ENCODE measurements around the gene PCSK6. TPM values are rescaled to one million over a fixed set of nuclear protein-coding genes. Genes with fewer than 3 reads are reported as not detected.

Gene PCSK6
- total and polyA plus RNA-seq, 2 of the 8 experiments (the other 6 are each of a cell fraction or from before 2014, with no cell fraction given), result 1.9 to 4.0 TPM

- no peak for TF ChIP-seq CTCF (IDR thresholded peaks at IDR 0.05; ENCODE audit: control extremely low read depth in 1 of 3, insufficient read depth in 1 of 3, low read depth in 1 of 3, low read length in 3 of 3)
- no peak for TF ChIP-seq TAF1 (IDR thresholded peaks at IDR 0.05; ENCODE audit: low read depth, low read length)
- TF ChIP-seq EP300 (IDR thresholded peaks at IDR 0.05; ENCODE audit: borderline replicate concordance in 1 of 2, low read depth in 2 of 2, low read length in 2 of 2), result no peak
- TF ChIP-seq SIN3A (conservative IDR thresholded peaks at IDR 0.05 in 1 of 2, IDR thresholded peaks at IDR 0.05 in 1 of 2; ENCODE audit: low read depth in 1 of 2, low read length in 2 of 2), result no peak
- TF ChIP-seq RBBP5 (IDR thresholded peaks at IDR 0.05; ENCODE audit: borderline replicate concordance, low read depth, low read length), result no peak
- no peak for TF ChIP-seq RXRA (IDR thresholded peaks at IDR 0.05; ENCODE audit: insufficient read depth, low read depth, low read length)
- TF ChIP-seq SP2 (IDR thresholded peaks at IDR 0.05; ENCODE audit: low read length), result no peak
- TF ChIP-seq NANOG (IDR thresholded peaks at IDR 0.05; ENCODE audit: insufficient read depth, low read depth, low read length, poor library complexity, severe bottlenecking), result no peak
- H3K27ac ChIP-seq (ENCODE audit: low read depth, low read length), result no peak overlapping the region
- H3K9ac ChIP-seq (replicated peaks in 1 of 4; ENCODE audit: extremely low read depth in 1 of 4, low read depth in 3 of 4, low read length in 3 of 4), result no peak overlapping the region
- H3K9me3 ChIP-seq (ENCODE audit: insufficient read depth in 2 of 2, low read depth in 1 of 2, low read length in 1 of 2), result no peaks in the 10 kb centered on the region
- no peaks in the 10 kb centered on the region; a peak in 1 of 7 replicates for H3K27me3 ChIP-seq (replicated peaks in 1 of 4; ENCODE audit: control insufficient read depth in 3 of 4, extremely low read depth in 1 of 4, insufficient read depth in 3 of 4, low read length in 3 of 4)
- H3K14ac ChIP-seq (ENCODE audit: insufficient read length), result no peak overlapping the region
- H2AFZ ChIP-seq (ENCODE audit: low read length), result no peak overlapping the region
- no peaks in the 10 kb centered on the region for H3K79me1 ChIP-seq (ENCODE audit: low read depth, low read length)
- H2BK12ac ChIP-seq (ENCODE audit: low read depth, low read length), result no peak overlapping the region
- H3K23ac ChIP-seq (ENCODE audit: insufficient read length), result no peak overlapping the region
- DNase-seq (ENCODE audit: low read depth in 1 of 2, low spot score in 2 of 2), result no peak
- no peak overlapping the region for H3K56ac ChIP-seq (replicated peaks; ENCODE audit: insufficient read length, low read depth, low read length)
- peaks cover 0 to 4% of the 10 kb centered on the region in 2 experiments for H4K20me1 ChIP-seq (replicated peaks in 1 of 2; ENCODE audit: control insufficient read depth in 1 of 2, insufficient read depth in 2 of 2, low read length in 2 of 2)
- ChIA-PET POLR2A (ENCODE audit: partially characterized antibody) (no interaction called here), CTCF (ENCODE audit: partially characterized antibody) (interaction anchor here (0.6 to 1.1 kb wide), 3 partner anchors 9 to 142 kb away, joined by 3 read pairs; no protein-coding TSS in a partner anchor)
- H3K4me2 ChIP-seq (ENCODE audit: insufficient read depth in 1 of 2, low read depth in 2 of 2, low read length in 2 of 2), result no peak overlapping the region
- H2AK5ac ChIP-seq (ENCODE audit: low read depth, low read length), result no peak overlapping the region
- H2BK5ac ChIP-seq (ENCODE audit: low read depth, low read length), result no peak overlapping the region
- no peak overlapping the region for H3K4ac ChIP-seq (replicated peaks; ENCODE audit: insufficient read length, low read depth, low read length)
- H2BK120ac ChIP-seq (replicated peaks; ENCODE audit: low read depth, low read length), result no peak overlapping the region
- H3K23me2 ChIP-seq (ENCODE audit: low read depth, low read length), result no peaks in the 10 kb centered on the region
- H2BK20ac ChIP-seq (ENCODE audit: low read length), result no peak overlapping the region
- no peak overlapping the region for H4K5ac ChIP-seq (ENCODE audit: insufficient read length, low read depth, low read length)
- H3K79me2 ChIP-seq (ENCODE audit: control insufficient read depth in 1 of 2, insufficient read depth in 2 of 2, low read length in 2 of 2), result no peaks in the 10 kb centered on the region
- FAIRE-seq, result no peak
- H3K4me3 ChIP-seq (ENCODE audit: extremely low read depth in 1 of 4, insufficient read depth in 2 of 4, low read depth in 3 of 4, low read length in 4 of 4), result no peak overlapping the region
- H3K18ac ChIP-seq (ENCODE audit: extremely low read depth, low read length), result no peak overlapping the region
- no peaks in the 10 kb centered on the region for H3K36me3 ChIP-seq (ENCODE audit: control insufficient read depth in 2 of 4, insufficient read depth in 4 of 4, low read length in 3 of 4)
- peaks cover 0 to 6% (median 3%) of the 10 kb centered on the region in 4 experiments; a peak in 4 of 7 replicates for H3K4me1 ChIP-seq (replicated peaks in 1 of 4; ENCODE audit: control insufficient read depth in 3 of 4, insufficient read depth in 4 of 4, low read length in 3 of 4)
- H2BK15ac ChIP-seq (ENCODE audit: low read length), result no peak overlapping the region
- no peak overlapping the region for H4K8ac ChIP-seq (ENCODE audit: extremely low read depth, insufficient read depth, low read length)
- no peak overlapping the region for H4K91ac ChIP-seq (replicated peaks; ENCODE audit: insufficient read length, low read length)
- 93% methylated on average over 4 of the region's 4 CpGs; no CpG with 5 or more reads in 1 of the 2 experiments for whole genome bisulfite sequencing, 2 experiments (ENCODE audit: extremely low coverage in 1 of 2, insufficient coverage in 1 of 2, insufficient read length in 1 of 2, insufficient replicate concordance in 2 of 2, low coverage in 1 of 2, low lambda C conversion rate in 2 of 2, missing lambda C conversion rate in 1 of 2)
Measured at GRCh38 chr15:101361418-101361817, 128.1 kb downstream of the PCSK6 start.

Measured in H1 (cell line).